ENCODE data around the gene MYLK2.

- TF ChIP-seq, protein P1, sequence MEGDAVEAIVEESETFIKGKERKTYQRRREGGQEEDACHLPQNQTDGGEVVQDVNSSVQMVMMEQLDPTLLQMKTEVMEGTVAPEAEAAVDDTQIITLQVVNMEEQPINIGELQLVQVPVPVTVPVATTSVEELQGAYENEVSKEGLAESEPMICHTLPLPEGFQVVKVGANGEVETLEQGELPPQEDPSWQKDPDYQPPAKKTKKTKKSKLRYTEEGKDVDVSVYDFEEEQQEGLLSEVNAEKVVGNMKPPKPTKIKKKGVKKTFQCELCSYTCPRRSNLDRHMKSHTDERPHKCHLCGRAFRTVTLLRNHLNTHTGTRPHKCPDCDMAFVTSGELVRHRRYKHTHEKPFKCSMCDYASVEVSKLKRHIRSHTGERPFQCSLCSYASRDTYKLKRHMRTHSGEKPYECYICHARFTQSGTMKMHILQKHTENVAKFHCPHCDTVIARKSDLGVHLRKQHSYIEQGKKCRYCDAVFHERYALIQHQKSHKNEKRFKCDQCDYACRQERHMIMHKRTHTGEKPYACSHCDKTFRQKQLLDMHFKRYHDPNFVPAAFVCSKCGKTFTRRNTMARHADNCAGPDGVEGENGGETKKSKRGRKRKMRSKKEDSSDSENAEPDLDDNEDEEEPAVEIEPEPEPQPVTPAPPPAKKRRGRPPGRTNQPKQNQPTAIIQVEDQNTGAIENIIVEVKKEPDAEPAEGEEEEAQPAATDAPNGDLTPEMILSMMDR (IDR thresholded peaks at IDR 0.05) = no peak
- no peak for TF ChIP-seq POLR2A (IDR thresholded peaks at IDR 0.05)
Measured at GRCh38 chr20:31823360-31824124, 4.4 kb downstream of the MYLK2 start.

All from adrenal gland (tissue), 5 donors.